MG63 (cell line): Measurements from ENCODE around the gene TAF4. TPM values are rescaled to one million over a fixed set of nuclear protein-coding genes. Genes with fewer than 3 reads are reported as not detected.

Experiments used
- total RNA-seq: library from RNA; depleted of rRNA; stranded (reverse); fragments of >200 nt; shearing (Covaris generic); gene quantifications from 2 replicates; pipeline ENCODE4 v1.2.3, GENCODE V29; 2014; ENCODE audit warnings: low replicate concordance; rRNA removed

Gene TAF4
- total RNA-seq, 1 experiment from 2014 or later: 3.6 TPM

Other genes starting within 250 kb of the TAF4 start
- 59.2 and 81.7 TPM in 2 replicates for gene LSM14B, start 56.6 kb upstream of the TAF4 start, total RNA-seq
- gene PSMA7, start 77.5 kb upstream of the TAF4 start, total RNA-seq: 1,085 and 1,523 TPM in 2 replicates
- 5.8 and 7.5 TPM in 2 replicates for gene SS18L1, start 77.9 kb upstream of the TAF4 start, total RNA-seq
- 87.3 and 102 TPM in 2 replicates for gene MTG2, start 117.1 kb upstream of the TAF4 start, total RNA-seq
- not detected in 2 replicates for gene HRH3, start 154.4 kb upstream of the TAF4 start, total RNA-seq
- gene OSBPL2, start 172.6 kb upstream of the TAF4 start, total RNA-seq: 18.4 TPM in 2 replicates
- 264 and 328 TPM in 2 replicates for gene ADRM1, start 237.1 kb upstream of the TAF4 start, total RNA-seq